NCI-H345 treated with DMSO at 0.1 percent for 48 hours (cell line): ENCODE results near the gene TINCR.
"Not testable (repeated sequence)": the region's sequence is repeated elsewhere in the genome, so short reads cannot be mapped to it uniquely, and the experiment has no call there.

Experiments
- DNase-seq: peaks from one replicate; lab custom pipeline; 2025; ENCODE audit not compliant: unreplicated experiment; lab: John Stamatoyannopoulos, UW

The TINCR gene

GRCh38 chr19:5561559-5561958 is 6.2 kb downstream of the TINCR start:
- no peak for DNase-seq

- no peak for DNase-seq
Measured at GRCh38 chr19:5560156-5560555, 7.6 kb downstream of the TINCR start.

GRCh38 chr19:5559804-5560133 is 8.0 kb downstream of the TINCR start:
- DNase-seq, result no peak

GRCh38 chr19:5558101-5558621 is 9.6 kb downstream of the TINCR start:
- DNase-seq, result no peak

GRCh38 chr19:5557691-5558090 is 10.1 kb downstream of the TINCR start:
- no peak for DNase-seq

- no peak for DNase-seq
Measured at GRCh38 chr19:5554828-5555227, 12.9 kb downstream of the TINCR start.

GRCh38 chr19:5553892-5554291 is 13.9 kb downstream of the TINCR start:
- DNase-seq, result no peak

- DNase-seq, result no peak
Measured at GRCh38 chr19:5547881-5548280, 19.9 kb downstream of the TINCR start.

- no peak for DNase-seq
Measured at GRCh38 chr19:5545984-5546383, 21.8 kb downstream of the TINCR start.

GRCh38 chr19:5545051-5545450 is 22.7 kb downstream of the TINCR start:
- DNase-seq, result no peak

GRCh38 chr19:5542665-5543064 is 25.1 kb downstream of the TINCR start:
- no peak for DNase-seq

GRCh38 chr19:5541456-5541855 is 26.3 kb downstream of the TINCR start:
- no peak for DNase-seq

GRCh38 chr19:5540208-5540607 is 27.5 kb downstream of the TINCR start:
- no peak for DNase-seq

GRCh38 chr19:5537870-5538269 is 29.9 kb downstream of the TINCR start:
- no peak for DNase-seq

- not testable (repeated sequence) for DNase-seq
Measured at GRCh38 chr19:5536982-5537579, 30.7 kb downstream of the TINCR start.

GRCh38 chr19:5536337-5536894 is 31.3 kb downstream of the TINCR start:
- peak; percentile 31 for DNase-seq

- DNase-seq, result no peak
Measured at GRCh38 chr19:5534787-5535586, 32.8 kb downstream of the TINCR start.

GRCh38 chr19:5533257-5533656 is 34.5 kb downstream of the TINCR start:
- DNase-seq, result no peak

- DNase-seq, result no peak
Measured at GRCh38 chr19:5530701-5531100, 37.1 kb downstream of the TINCR start.

- no peak for DNase-seq
Measured at GRCh38 chr19:5526691-5527090, 41.1 kb downstream of the TINCR start.

GRCh38 chr19:5524081-5524480 is 43.7 kb downstream of the TINCR start:
- no peak for DNase-seq

- no peak for DNase-seq
Measured at GRCh38 chr19:5522106-5522505, 45.6 kb downstream of the TINCR start.
